Ishikawa (cell line): Measurements from ENCODE around the gene VMAC.

Experiments
- CEBPB ChIP-seq: IDR thresholded peaks from 2 replicates; pipeline ENCODE4 v1.6.1; 2012
- CREB1 ChIP-seq: IDR thresholded peaks from 2 replicates; pipeline ENCODE4 v1.6.1; 2012; ENCODE audit warnings: low read depth
- EGR1 ChIP-seq: IDR thresholded peaks from 2 replicates; pipeline ENCODE4 v1.6.1; 2012
- EP300 ChIP-seq: IDR thresholded peaks from 2 replicates; pipeline ENCODE4 v1.6.1; 2012; ENCODE audit warnings: borderline replicate concordance
- FOXM1 ChIP-seq: IDR thresholded peaks from 2 replicates; pipeline ENCODE4 v1.6.1; 2012; ENCODE audit warnings: low read depth, borderline replicate concordance
- NFIC ChIP-seq: IDR thresholded peaks from 2 replicates; pipeline ENCODE4 v1.6.1; 2012
- RAD21 ChIP-seq: IDR thresholded peaks from 2 replicates; pipeline ENCODE4 v1.6.1; 2012; ENCODE audit warnings: low read depth
- TAF1 ChIP-seq: IDR thresholded peaks from 2 replicates; pipeline ENCODE4 v1.6.1; 2012; ENCODE audit warnings: low read depth, mild to moderate bottlenecking
- TCF12 ChIP-seq: IDR thresholded peaks from 2 replicates; pipeline ENCODE4 v1.6.1; 2012; ENCODE audit warnings: low read depth
- TEAD4 ChIP-seq: IDR thresholded peaks from 2 replicates; pipeline ENCODE4 v1.6.1; 2012
- YY1 ChIP-seq: IDR thresholded peaks from 2 replicates; pipeline ENCODE4 v1.6.1; 2012; ENCODE audit warnings: low read depth
- ZBTB7A ChIP-seq: IDR thresholded peaks from 2 replicates; pipeline ENCODE4 v1.6.1; 2012; ENCODE audit warnings: low read depth
- TF ChIP-seq, protein P1 (sequence below): IDR thresholded peaks from 2 replicates; pipeline ENCODE4 v1.6.1; 2012
- TF ChIP-seq, protein P2 (sequence below): IDR thresholded peaks from 2 replicates; pipeline ENCODE4 v1.6.1; 2012; ENCODE audit warnings: low read depth, mild to moderate bottlenecking
- TF ChIP-seq, protein P3 (sequence below): IDR thresholded peaks from 2 replicates; pipeline ENCODE4 v1.6.1; 2012

The VMAC gene

DNA sequence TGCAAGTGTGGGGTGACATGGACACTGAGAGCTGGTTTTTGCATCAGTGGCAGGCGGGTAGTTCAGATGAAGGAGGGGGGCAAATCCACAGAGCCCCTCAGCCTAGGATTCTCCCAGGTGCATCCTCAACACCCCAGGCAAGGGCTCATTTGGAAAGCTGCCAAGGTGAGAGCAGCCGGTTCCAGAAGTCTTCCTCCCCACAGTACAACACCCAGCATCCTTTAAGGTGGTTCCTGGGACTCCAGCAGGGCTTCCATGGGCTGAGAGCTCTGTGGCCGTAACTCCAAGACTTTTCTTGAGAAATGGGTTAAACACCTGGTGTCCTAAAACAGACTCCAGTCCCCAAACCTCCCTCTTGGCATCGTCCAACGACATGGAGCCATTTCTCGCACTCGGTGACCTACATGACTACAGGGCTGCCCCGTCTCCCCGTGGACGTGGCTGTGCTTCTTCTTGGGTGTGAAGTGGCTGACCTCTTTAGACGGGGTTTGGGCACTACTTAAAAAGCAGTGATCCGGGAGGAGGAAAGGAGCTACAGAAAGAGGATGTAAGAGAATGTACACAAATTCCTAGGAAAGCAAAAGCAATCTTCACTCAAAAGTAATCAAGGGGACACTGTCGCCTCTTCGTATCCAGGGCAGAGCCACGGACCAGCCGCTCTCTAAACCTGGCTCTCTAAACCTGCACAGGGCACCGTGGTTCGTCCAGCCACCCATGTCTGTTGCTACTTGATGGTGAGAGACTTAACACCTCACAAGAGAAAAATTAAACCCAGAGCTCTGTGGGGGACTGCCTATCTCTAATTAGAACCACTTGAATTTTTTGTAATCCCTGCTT lies 47.7 kb downstream of the VMAC start:
- TF ChIP-seq EGR1 (no peak), TCF12 (no peak), NFIC (no peak), TEAD4 (no peak), EP300 (no peak), ZBTB7A (no peak), CEBPB (no peak), FOXM1 (no peak)
- TF ChIP-seq, protein P1, sequence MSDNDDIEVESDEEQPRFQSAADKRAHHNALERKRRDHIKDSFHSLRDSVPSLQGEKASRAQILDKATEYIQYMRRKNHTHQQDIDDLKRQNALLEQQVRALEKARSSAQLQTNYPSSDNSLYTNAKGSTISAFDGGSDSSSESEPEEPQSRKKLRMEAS = no peak
- TF ChIP-seq, protein P2, sequence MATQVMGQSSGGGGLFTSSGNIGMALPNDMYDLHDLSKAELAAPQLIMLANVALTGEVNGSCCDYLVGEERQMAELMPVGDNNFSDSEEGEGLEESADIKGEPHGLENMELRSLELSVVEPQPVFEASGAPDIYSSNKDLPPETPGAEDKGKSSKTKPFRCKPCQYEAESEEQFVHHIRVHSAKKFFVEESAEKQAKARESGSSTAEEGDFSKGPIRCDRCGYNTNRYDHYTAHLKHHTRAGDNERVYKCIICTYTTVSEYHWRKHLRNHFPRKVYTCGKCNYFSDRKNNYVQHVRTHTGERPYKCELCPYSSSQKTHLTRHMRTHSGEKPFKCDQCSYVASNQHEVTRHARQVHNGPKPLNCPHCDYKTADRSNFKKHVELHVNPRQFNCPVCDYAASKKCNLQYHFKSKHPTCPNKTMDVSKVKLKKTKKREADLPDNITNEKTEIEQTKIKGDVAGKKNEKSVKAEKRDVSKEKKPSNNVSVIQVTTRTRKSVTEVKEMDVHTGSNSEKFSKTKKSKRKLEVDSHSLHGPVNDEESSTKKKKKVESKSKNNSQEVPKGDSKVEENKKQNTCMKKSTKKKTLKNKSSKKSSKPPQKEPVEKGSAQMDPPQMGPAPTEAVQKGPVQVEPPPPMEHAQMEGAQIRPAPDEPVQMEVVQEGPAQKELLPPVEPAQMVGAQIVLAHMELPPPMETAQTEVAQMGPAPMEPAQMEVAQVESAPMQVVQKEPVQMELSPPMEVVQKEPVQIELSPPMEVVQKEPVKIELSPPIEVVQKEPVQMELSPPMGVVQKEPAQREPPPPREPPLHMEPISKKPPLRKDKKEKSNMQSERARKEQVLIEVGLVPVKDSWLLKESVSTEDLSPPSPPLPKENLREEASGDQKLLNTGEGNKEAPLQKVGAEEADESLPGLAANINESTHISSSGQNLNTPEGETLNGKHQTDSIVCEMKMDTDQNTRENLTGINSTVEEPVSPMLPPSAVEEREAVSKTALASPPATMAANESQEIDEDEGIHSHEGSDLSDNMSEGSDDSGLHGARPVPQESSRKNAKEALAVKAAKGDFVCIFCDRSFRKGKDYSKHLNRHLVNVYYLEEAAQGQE = no peak
- TF ChIP-seq, protein P3, sequence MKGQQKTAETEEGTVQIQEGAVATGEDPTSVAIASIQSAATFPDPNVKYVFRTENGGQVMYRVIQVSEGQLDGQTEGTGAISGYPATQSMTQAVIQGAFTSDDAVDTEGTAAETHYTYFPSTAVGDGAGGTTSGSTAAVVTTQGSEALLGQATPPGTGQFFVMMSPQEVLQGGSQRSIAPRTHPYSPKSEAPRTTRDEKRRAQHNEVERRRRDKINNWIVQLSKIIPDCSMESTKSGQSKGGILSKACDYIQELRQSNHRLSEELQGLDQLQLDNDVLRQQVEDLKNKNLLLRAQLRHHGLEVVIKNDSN = no peak

DNA sequence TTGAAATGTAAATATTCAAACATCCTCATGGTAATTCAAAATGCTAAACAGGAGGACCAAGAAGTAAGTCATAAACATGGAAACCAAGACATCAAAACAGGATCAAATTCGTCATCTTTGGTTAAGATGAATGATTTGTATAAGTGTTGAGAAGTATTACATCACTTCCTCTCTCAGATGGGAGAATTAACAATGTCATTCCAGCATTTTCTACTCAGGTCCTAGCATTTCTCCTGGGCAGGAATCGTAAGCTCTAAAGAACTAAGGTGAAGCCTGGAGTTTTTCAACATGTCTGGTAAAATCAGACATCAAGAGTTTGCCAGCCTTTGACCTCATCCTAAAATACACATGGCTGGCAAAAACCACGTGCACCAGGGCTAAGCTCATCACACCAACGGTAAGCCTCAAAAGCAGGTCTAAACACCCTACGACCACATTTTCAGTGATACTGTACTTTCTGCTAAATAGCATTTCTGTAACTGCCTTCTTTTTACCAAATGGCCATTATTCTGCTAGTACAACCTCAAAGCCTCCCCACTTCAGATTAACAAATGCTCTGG lies 48.4 kb downstream of the VMAC start:
- no peak for TF ChIP-seq FOXM1
- no peak for TF ChIP-seq RAD21
- TF ChIP-seq, protein P3 = no peak
- TF ChIP-seq EGR1 = no peak
- TF ChIP-seq, protein P2 = no peak
- no peak for TF ChIP-seq TCF12
- TF ChIP-seq, protein P1 = no peak
- TF ChIP-seq YY1 = no peak
- TF ChIP-seq TAF1 = no peak
- TF ChIP-seq TEAD4 = no peak
- no peak for TF ChIP-seq CEBPB
- TF ChIP-seq CREB1 = no peak
- TF ChIP-seq ZBTB7A = no peak
- TF ChIP-seq NFIC = no peak
- no peak for TF ChIP-seq EP300

DNA sequence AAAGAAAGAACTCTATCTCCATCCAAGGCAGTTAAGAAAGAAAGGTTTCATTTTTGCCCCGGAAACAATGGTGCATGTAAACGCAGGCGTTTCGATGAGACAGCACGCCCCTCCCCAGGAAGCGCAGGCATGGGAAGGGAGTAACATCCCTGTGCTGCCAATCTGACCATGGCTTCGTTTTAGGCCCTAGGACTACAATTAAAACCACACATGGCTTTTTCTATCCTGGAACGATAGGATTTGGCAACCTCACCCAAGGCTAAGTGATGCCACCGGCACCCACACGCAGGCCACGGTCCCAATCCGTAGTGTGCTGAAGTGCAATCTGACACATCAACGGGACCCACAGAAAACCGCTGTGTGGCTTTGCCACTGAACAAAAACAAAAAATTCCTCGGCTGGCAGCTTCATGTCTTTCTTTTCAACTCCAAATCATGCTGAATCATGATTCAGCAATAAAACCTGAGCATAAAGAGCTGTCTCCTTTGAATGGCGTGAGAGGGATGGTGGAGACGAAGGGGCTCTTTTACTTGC lies 49.1 kb downstream of the VMAC start:
- TF ChIP-seq ZBTB7A (no peak), YY1 (no peak), EP300 (no peak), TEAD4 (no peak), FOXM1 (no peak), CREB1 (no peak), NFIC (no peak), RAD21 (no peak), CEBPB (no peak), TAF1 (no peak), EGR1 (no peak), TCF12 (no peak)
- TF ChIP-seq, protein P1 = no peak
- TF ChIP-seq, protein P3 = no peak
- TF ChIP-seq, protein P2 = no peak
